HCT116 (cell line): ENCODE data around the gene PRPF19. TPM values are rescaled to one million over a fixed set of nuclear protein-coding genes. Genes with fewer than 3 reads are reported as not detected.

Source experiments
- ATAC-seq: fragments of 200-7000 bp; cut with Tn5 transposase; 2 replicates; pipeline ENCODE4 v1.9.1; 2020; ENCODE audit warnings: mild to moderate bottlenecking, moderate library complexity
- BruUV-seq: library from RNA; stranded (reverse); fragments of 400-500 nt; replicated peaks from 2 replicates; lab custom pipeline; 2021; lab: Mats Ljungman, UMichigan
- CTCF ChIA-PET: fragments of 300-600 bp; sonication (Branson Sonifier 250); formaldehyde crosslinking; loops from one replicate; lab custom pipeline; 2021; ENCODE audit warnings: antibody characterized with exemption; lab: Charles Lee
- POLR2A ChIA-PET: fragments of 300-600, 350-600 bp; sonication (Branson Sonifier 250); formaldehyde crosslinking; loops from one replicate; lab custom pipeline; 2021; ENCODE audit warnings: antibody characterized with exemption; lab: Charles Lee
- RAD21 ChIA-PET, 2 experiments: fragments of 300-600 bp; sonication (Branson Sonifier 250); formaldehyde crosslinking; loops; one replicate each; lab custom pipeline; 2023; ENCODE audit warnings: low total read pairs in 2 of 2; ENCODE audit not compliant: uncharacterized antibody in 2 of 2, unreplicated experiment in 2 of 2, low non-redundant PET in 1 of 2; lab: Charles Lee
- DNase-seq: peaks from one replicate; pipeline ENCODE4 v3.0.0-alpha.2; 2010; ENCODE audit warnings: low read depth, low spot score
- H2AFZ ChIP-seq: fragments of 200-600 bp; shearing (Covaris generic), sonication (generic); 2 replicates; pipeline ENCODE4 v1.6.1; 2017; ENCODE audit warnings: low read depth, mixed run types, mixed read lengths, antibody characterized with exemption, low read length; ENCODE audit not compliant: poor library complexity, severe bottlenecking
- H3K27ac ChIP-seq: 2 replicates; pipeline ENCODE4 v1.5.1; 2012; ENCODE audit warnings: low read depth, low read length
- H3K27me3 ChIP-seq: fragments of 200-600 bp; sonication (generic); 2 replicates; pipeline ENCODE4 v1.6.1; 2016; ENCODE audit warnings: mixed run types, low read length, mixed read lengths; ENCODE audit not compliant: insufficient read depth
- H3K36me3 ChIP-seq, 2 experiments: fragments of 200-500 bp in 1 of 2; fragments of 200-600 bp in 1 of 2; sonication (Bioruptor generic) in 1 of 2; sonication (generic) in 1 of 2; 2 replicates each; pipeline versions ENCODE4 v1.5.1 to v1.6.1; 2014 to 2016; ENCODE audit warnings: low read length in 2 of 2, inconsistent platforms in 1 of 2, mixed read lengths in 1 of 2, mixed run types in 1 of 2; ENCODE audit not compliant: insufficient read depth in 2 of 2, control insufficient read depth in 1 of 2
- H3K4me1 ChIP-seq, 2 experiments: fragments of 200-600 bp in 1 of 2; sonication (generic) in 1 of 2; 2 replicates each; pipeline versions ENCODE4 v1.5.1 to v1.6.1; 2012 to 2017; ENCODE audit warnings: low read length in 2 of 2, inconsistent platforms in 1 of 2, mild to moderate bottlenecking in 1 of 2, mixed read lengths in 1 of 2, mixed run types in 1 of 2, moderate library complexity in 1 of 2; ENCODE audit not compliant: insufficient read depth in 2 of 2, control insufficient read depth in 1 of 2
- H3K4me2 ChIP-seq: fragments of 200-600 bp; sonication (generic); 2 replicates; pipeline ENCODE4 v1.6.1; 2017; ENCODE audit warnings: mixed run types, low read length, mixed read lengths
- H3K4me3 ChIP-seq, 2 experiments: fragments of 200-600 bp in 1 of 2; sonication (generic) in 1 of 2; replicated peaks in 1 of 2; 2 replicates each; pipeline ENCODE4 v1.5.1; 2011 to 2016; ENCODE audit warnings: low read length in 2 of 2, control low read depth in 1 of 2, low read depth in 1 of 2, mild to moderate bottlenecking in 1 of 2, mixed read lengths in 1 of 2, mixed run types in 1 of 2
- H3K79me2 ChIP-seq: fragments of 200-600 bp; sonication (generic); 2 replicates; pipeline ENCODE4 v1.6.1; 2017; ENCODE audit warnings: mild to moderate bottlenecking, mixed run types, low read length, moderate library complexity, mixed read lengths; ENCODE audit not compliant: insufficient read depth
- H3K9ac ChIP-seq: fragments of 200-600 bp; sonication (generic); 2 replicates; pipeline ENCODE4 v1.6.1; 2016; ENCODE audit warnings: low read length, mixed read lengths
- H3K9me2 ChIP-seq: fragments of 200-600 bp; sonication (generic), shearing (Covaris generic); 2 replicates; pipeline ENCODE4 v1.6.1; 2017; ENCODE audit warnings: mixed run types, mild to moderate bottlenecking, moderate library complexity; ENCODE audit not compliant: insufficient read depth
- H3K9me3 ChIP-seq, 2 experiments: fragments of 200-500 bp in 1 of 2; fragments of 200-600 bp in 1 of 2; sonication (Bioruptor generic) in 1 of 2; sonication (generic) in 1 of 2; 2 replicates each; pipeline ENCODE4 v1.6.1; 2014 to 2017; ENCODE audit warnings: low read length in 2 of 2, mixed read lengths in 2 of 2, inconsistent platforms in 1 of 2, low read depth in 1 of 2, mild to moderate bottlenecking in 1 of 2, mixed run types in 1 of 2, moderate library complexity in 1 of 2; ENCODE audit not compliant: control insufficient read depth in 1 of 2, insufficient read depth in 1 of 2
- H4K20me1 ChIP-seq: fragments of 200-600 bp; sonication (generic), shearing (Covaris generic); 2 replicates; pipeline ENCODE4 v1.6.1; 2017; ENCODE audit warnings: mixed run types, mild to moderate bottlenecking, moderate library complexity; ENCODE audit not compliant: insufficient read depth
- CBX3 ChIP-seq: IDR thresholded peaks from 2 replicates; pipeline ENCODE4 v1.6.1; 2012; ENCODE audit warnings: low read depth
- EZH2 ChIP-seq: fragments of 200-600 bp; sonication (generic); IDR thresholded peaks from 2 replicates; pipeline ENCODE4 v1.6.1; 2017; ENCODE audit warnings: antibody characterized with exemption, mixed run types
- EZH2phosphoT487 ChIP-seq: fragments of 200-600 bp; IDR thresholded peaks from 2 replicates; pipeline ENCODE4 v1.6.1; 2018; ENCODE audit warnings: antibody characterized with exemption, borderline replicate concordance
- JUND ChIP-seq: IDR thresholded peaks from 2 replicates; pipeline ENCODE4 v1.6.1; 2012
- RAD21 ChIP-seq: IDR thresholded peaks from 2 replicates; pipeline ENCODE4 v1.6.1; 2012; ENCODE audit warnings: low read depth, mild to moderate bottlenecking
- SP1 ChIP-seq: IDR thresholded peaks from 2 replicates; pipeline ENCODE4 v1.6.1; 2012; ENCODE audit warnings: low read depth
- SRF ChIP-seq: IDR thresholded peaks from 2 replicates; pipeline ENCODE4 v1.6.1; 2012; ENCODE audit warnings: low read depth
- YY1 ChIP-seq: IDR thresholded peaks from 2 replicates; pipeline ENCODE4 v1.6.1; 2011; ENCODE audit warnings: low read length, low read depth, moderate library complexity, mild to moderate bottlenecking; ENCODE audit not compliant: insufficient replicate concordance; ENCODE audit errors: extremely low read depth
- ZFX ChIP-seq: fragments of 450-650 bp; IDR thresholded peaks from 2 replicates; pipeline ENCODE4 v1.6.1; 2017
- ZNF274 ChIP-seq: fragments of 200-500 bp; sonication (Bioruptor generic); IDR thresholded peaks from 2 replicates; pipeline ENCODE4 v1.6.1; 2014; ENCODE audit warnings: mild to moderate bottlenecking, low read depth, low read length, inconsistent platforms
- intact Hi-C: fragments of 100-400 bp; cut with micrococcal nuclease; formaldehyde crosslinking; loops from 2 replicates; pipeline ENCODE4 v1.10.0; 2022
- total RNA-seq: library from RNA; stranded (reverse); gene quantifications from one replicate; pipeline ENCODE4 v1.2.1, GENCODE V29; 2021; ENCODE audit not compliant: unreplicated experiment
- TF ChIP-seq, protein P1 (sequence below): IDR thresholded peaks from 2 replicates; pipeline ENCODE4 v1.6.1; 2012; ENCODE audit warnings: low read depth
- TF ChIP-seq, protein P2 (sequence below): IDR thresholded peaks from 2 replicates; pipeline ENCODE4 v1.6.1; 2012

The PRPF19 gene
- total RNA-seq, 1 experiment from 2014 or later: 156 TPM

DNA sequence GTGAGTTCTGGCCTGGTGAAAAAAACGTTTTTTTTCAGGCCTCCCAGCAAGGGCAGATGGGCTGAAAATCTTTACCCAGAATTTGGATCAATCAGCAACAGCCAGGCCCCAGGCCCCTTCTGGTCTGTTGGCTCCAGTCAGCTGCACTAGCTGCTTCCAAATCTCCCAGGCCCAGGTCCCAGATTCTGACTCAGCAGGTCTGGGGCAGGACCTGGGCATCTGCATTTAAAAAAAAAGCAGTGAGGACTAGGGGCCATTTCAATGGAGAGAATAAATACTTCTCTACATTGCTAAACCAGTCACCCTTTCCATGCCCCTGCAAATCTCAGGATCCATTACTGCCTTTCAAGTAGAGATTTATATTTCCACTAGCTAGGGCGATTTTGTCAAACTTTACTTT is 41.3 kb upstream of the PRPF19 start:
- Histone ChIP-seq H3K79me2 (no peaks in the 10 kb centered on the region), H3K27me3 (no peaks in the 10 kb centered on the region), H3K9me3 (no peaks in the 10 kb centered on the region), H3K27ac (no peak overlapping the region), H3K4me2 (no peak overlapping the region), H3K9me2 (no peaks in the 10 kb centered on the region), H3K9ac (no peak overlapping the region), H3K4me3 (no peak overlapping the region), H3K36me3 (no peaks in the 10 kb centered on the region), H2AFZ (no peak overlapping the region), H3K4me1 (no peaks in the 10 kb centered on the region), H4K20me1 (no peaks in the 10 kb centered on the region)
- DNase-seq: no peak
- ChIA-PET POLR2A (no interaction called here), RAD21 (no interaction called here), CTCF (interaction anchor here (0.7 kb wide), 1 partner anchor 48 kb away, joined by 3 read pairs; no protein-coding TSS in a partner anchor)
- TF ChIP-seq EZH2phosphoT487: no peak
- no peak for TF ChIP-seq SRF
- no TSS peak for BruUV-seq
- intact Hi-C loops: no loop called here
- no peak for ATAC-seq

DNA sequence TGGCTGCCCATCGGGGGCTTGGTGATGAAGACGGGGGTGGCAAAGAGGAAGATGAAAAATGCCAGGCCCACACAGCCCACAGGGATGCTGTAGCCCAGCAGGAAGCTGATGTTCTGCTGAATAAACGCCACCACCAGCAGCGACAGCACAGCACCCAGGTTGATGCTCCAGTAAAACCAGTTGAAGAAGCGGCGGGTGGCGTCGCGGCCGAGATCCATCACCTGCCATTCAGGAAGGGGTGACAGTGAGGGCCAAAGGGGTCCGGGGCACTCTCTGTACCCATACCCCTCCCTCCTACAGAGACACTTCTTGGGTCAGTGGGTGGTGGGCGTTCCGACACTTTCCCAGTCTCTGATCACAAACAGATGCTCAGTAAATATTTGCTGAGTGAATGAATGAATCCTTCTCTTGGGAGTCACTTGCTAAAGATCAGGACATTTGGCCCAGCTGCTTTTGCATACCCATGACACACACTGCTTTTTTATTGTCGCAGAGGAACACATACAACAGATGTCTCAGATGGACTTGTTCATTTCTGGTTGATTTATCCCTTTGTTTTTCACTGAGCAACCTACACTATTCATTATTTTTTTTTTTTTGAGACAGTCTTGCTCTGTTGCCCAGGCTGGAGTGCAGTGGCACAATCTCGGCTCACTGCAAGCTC is 40.3 kb upstream of the PRPF19 start:
- BruUV-seq: no TSS peak
- H3K9me3 ChIP-seq: no peaks in the 10 kb centered on the region
- no peaks in the 10 kb centered on the region for H3K9me2 ChIP-seq
- no peak for ATAC-seq
- no peak overlapping the region for H3K4me3 ChIP-seq
- H3K27ac ChIP-seq: no peak overlapping the region
- ChIA-PET POLR2A (no interaction called here), RAD21 (no interaction called here), CTCF (no interaction called here)
- no peaks in the 10 kb centered on the region for H4K20me1 ChIP-seq
- no peaks in the 10 kb centered on the region for H3K4me1 ChIP-seq
- no peak overlapping the region for H2AFZ ChIP-seq
- H3K27me3 ChIP-seq: no peaks in the 10 kb centered on the region
- no peaks in the 10 kb centered on the region for H3K36me3 ChIP-seq
- no peak for TF ChIP-seq ZFX
- TF ChIP-seq, protein P1, sequence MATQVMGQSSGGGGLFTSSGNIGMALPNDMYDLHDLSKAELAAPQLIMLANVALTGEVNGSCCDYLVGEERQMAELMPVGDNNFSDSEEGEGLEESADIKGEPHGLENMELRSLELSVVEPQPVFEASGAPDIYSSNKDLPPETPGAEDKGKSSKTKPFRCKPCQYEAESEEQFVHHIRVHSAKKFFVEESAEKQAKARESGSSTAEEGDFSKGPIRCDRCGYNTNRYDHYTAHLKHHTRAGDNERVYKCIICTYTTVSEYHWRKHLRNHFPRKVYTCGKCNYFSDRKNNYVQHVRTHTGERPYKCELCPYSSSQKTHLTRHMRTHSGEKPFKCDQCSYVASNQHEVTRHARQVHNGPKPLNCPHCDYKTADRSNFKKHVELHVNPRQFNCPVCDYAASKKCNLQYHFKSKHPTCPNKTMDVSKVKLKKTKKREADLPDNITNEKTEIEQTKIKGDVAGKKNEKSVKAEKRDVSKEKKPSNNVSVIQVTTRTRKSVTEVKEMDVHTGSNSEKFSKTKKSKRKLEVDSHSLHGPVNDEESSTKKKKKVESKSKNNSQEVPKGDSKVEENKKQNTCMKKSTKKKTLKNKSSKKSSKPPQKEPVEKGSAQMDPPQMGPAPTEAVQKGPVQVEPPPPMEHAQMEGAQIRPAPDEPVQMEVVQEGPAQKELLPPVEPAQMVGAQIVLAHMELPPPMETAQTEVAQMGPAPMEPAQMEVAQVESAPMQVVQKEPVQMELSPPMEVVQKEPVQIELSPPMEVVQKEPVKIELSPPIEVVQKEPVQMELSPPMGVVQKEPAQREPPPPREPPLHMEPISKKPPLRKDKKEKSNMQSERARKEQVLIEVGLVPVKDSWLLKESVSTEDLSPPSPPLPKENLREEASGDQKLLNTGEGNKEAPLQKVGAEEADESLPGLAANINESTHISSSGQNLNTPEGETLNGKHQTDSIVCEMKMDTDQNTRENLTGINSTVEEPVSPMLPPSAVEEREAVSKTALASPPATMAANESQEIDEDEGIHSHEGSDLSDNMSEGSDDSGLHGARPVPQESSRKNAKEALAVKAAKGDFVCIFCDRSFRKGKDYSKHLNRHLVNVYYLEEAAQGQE: no peak
- no peak for TF ChIP-seq CBX3
- TF ChIP-seq RAD21: no peak
- TF ChIP-seq SP1: no peak
- TF ChIP-seq, protein P2, sequence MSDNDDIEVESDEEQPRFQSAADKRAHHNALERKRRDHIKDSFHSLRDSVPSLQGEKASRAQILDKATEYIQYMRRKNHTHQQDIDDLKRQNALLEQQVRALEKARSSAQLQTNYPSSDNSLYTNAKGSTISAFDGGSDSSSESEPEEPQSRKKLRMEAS: no peak
- TF ChIP-seq ZNF274: no peak
- no peak for TF ChIP-seq JUND
- TF ChIP-seq YY1: no peak
- TF ChIP-seq SRF: no peak
- TF ChIP-seq EZH2: no peak
- H3K79me2 ChIP-seq: no peaks in the 10 kb centered on the region
- no peak overlapping the region for H3K9ac ChIP-seq
- no peak for DNase-seq
- no peak overlapping the region for H3K4me2 ChIP-seq
- intact Hi-C loops: no loop called here
